Smooth muscle cell (in vitro differentiated cells): Measurements from ENCODE around the gene AKAP7. TPM values are rescaled to one million over a fixed set of nuclear protein-coding genes. Genes with fewer than 3 reads are reported as not detected.

Experiments
- DNase-seq: peaks from one replicate; lab custom pipeline; 2025; ENCODE audit not compliant: unreplicated experiment; lab: John Stamatoyannopoulos, UW
- H2AFZ ChIP-seq: fragments of 200-600 bp; sonication (generic); 2 replicates; pipeline ENCODE4 v1.6.0; 2016; ENCODE audit warnings: antibody characterized with exemption, low read depth, mild to moderate bottlenecking
- H3F3A ChIP-seq: fragments of 200-600 bp; sonication (generic); 2 replicates; pipeline ENCODE4 v1.6.0; 2017; ENCODE audit warnings: antibody characterized with exemption, low read depth
- H3K27ac ChIP-seq: fragments of 200-600 bp; sonication (generic); 2 replicates; pipeline ENCODE4 v1.5.1; 2016; ENCODE audit warnings: low read depth, mild to moderate bottlenecking
- H3K27me3 ChIP-seq: fragments of 200-600 bp; sonication (generic); 2 replicates; pipeline ENCODE4 v1.6.1; 2016; ENCODE audit warnings: low read depth, mild to moderate bottlenecking
- H3K36me3 ChIP-seq: fragments of 200-600 bp; sonication (generic); 2 replicates; pipeline ENCODE4 v1.5.1; 2016; ENCODE audit warnings: low read depth
- H3K4me1 ChIP-seq: fragments of 200-600 bp; sonication (generic); 2 replicates; pipeline ENCODE4 v1.5.1; 2016; ENCODE audit warnings: low read depth
- H3K4me2 ChIP-seq: fragments of 200-600 bp; sonication (generic); 2 replicates; pipeline ENCODE4 v1.6.0; 2016; ENCODE audit warnings: mild to moderate bottlenecking
- H3K4me3 ChIP-seq: fragments of 200-600 bp; sonication (generic); 2 replicates; pipeline ENCODE4 v1.5.1; 2016; ENCODE audit warnings: mild to moderate bottlenecking
- H3K79me2 ChIP-seq: fragments of 200-600 bp; sonication (generic); 2 replicates; pipeline ENCODE4 v1.6.0; 2016; ENCODE audit warnings: low read depth, mild to moderate bottlenecking
- H3K9ac ChIP-seq: fragments of 200-600 bp; sonication (generic); 2 replicates; pipeline ENCODE4 v1.6.0; 2016; ENCODE audit warnings: low read depth
- H3K9me3 ChIP-seq: fragments of 200-600 bp; sonication (generic); replicated peaks from 2 replicates; pipeline ENCODE4 v1.5.1; 2016; ENCODE audit warnings: low read depth
- H4K20me1 ChIP-seq: fragments of 200-600 bp; sonication (generic); 2 replicates; pipeline ENCODE4 v1.6.0; 2016; ENCODE audit warnings: low read depth
- WGBS: methylation state at CpG from one replicate; pipeline ENCODE4 v1.1.7; 2016; ENCODE audit warnings: low lambda C conversion rate; 5-methylcytosine and 5-hydroxymethylcytosine counted together
- polyA plus RNA-seq: library from polyadenylated mRNA; unstranded; fragments of >200 nt; fragmentation: Nextera tagmentation; extraction: Ambion mirVana; gene quantifications from 2 replicates; pipeline ENCODE4 v1.2.1, GENCODE V29; 2016
- total RNA-seq: library from RNA; depleted of rRNA; stranded (reverse); fragments of >200 nt; gene quantifications from 2 replicates; pipeline ENCODE4 v1.2.3, GENCODE V29; 2014
- TF ChIP-seq, protein P1 (sequence below): fragments of 200-600 bp; sonication (generic); IDR thresholded peaks from 2 replicates; pipeline ENCODE4 v1.5.1; 2017; ENCODE audit warnings: borderline replicate concordance, mild to moderate bottlenecking, antibody characterized with exemption; ENCODE audit not compliant: insufficient read depth, poor library complexity, severe bottlenecking

AKAP7 gene
- total and polyA plus RNA-seq, 2 experiments from 2014 or later: 2.0 to 6.5 TPM

DNA sequence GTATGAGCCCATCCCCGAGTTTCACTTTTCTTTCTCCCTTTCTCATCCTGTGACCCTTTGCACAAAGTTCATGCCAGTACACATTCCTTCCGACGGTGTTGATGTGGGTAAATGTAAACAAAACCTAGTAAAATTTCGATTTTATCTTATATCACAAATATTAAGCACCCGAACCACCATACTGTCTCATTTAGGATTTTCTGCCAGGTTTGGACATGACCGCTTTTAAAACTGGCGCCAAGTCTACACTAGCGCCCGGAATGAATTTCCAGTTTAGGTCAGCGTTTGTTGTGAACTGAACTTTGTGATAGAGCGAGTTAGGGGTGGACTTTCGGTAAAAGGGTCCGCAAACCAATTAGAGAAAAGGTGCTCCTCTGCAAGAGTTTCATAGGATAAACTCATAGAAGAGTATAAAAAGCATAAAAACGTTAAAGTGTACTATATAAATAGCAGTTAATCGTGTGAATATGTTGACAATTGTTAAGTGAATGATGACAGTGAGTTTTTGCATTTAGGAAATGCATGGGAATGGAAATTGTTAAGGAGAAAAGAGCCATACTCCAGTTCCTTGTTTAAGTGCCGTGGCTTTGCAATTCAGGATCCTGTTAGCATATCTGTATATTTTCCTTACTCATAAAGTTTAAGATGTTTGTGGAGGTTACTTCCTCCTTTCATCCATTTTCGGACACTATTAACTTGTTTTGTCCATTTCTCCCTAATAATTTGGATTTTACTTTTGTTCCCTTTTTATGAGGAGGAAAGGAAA lies 937 bp downstream of the AKAP7 start:
- H3K27ac ChIP-seq: peak overlapping the region; percentile 20
- H3K9me3 ChIP-seq: no peaks in the 10 kb centered on the region
- peak overlapping the region; percentile 72 for H3K4me3 ChIP-seq
- no peaks in the 10 kb centered on the region for H3K79me2 ChIP-seq
- H3K4me2 ChIP-seq: peak overlapping the region; percentile 86
- H2AFZ ChIP-seq: peak overlapping the region; percentile 83
- H3K27me3 ChIP-seq: no peaks in the 10 kb centered on the region
- H3K9ac ChIP-seq: peak overlapping the region; percentile 21
- H3K4me1 ChIP-seq: peaks cover 5% of the 10 kb centered on the region
- 36% methylated on average over 17 of the region's 17 CpGs for WGBS
- H3F3A ChIP-seq: peaks cover 3% of the 10 kb centered on the region
- H3K36me3 ChIP-seq: no peaks in the 10 kb centered on the region
- no peak for DNase-seq
- TF ChIP-seq, protein P1, sequence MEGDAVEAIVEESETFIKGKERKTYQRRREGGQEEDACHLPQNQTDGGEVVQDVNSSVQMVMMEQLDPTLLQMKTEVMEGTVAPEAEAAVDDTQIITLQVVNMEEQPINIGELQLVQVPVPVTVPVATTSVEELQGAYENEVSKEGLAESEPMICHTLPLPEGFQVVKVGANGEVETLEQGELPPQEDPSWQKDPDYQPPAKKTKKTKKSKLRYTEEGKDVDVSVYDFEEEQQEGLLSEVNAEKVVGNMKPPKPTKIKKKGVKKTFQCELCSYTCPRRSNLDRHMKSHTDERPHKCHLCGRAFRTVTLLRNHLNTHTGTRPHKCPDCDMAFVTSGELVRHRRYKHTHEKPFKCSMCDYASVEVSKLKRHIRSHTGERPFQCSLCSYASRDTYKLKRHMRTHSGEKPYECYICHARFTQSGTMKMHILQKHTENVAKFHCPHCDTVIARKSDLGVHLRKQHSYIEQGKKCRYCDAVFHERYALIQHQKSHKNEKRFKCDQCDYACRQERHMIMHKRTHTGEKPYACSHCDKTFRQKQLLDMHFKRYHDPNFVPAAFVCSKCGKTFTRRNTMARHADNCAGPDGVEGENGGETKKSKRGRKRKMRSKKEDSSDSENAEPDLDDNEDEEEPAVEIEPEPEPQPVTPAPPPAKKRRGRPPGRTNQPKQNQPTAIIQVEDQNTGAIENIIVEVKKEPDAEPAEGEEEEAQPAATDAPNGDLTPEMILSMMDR: no peak
- H4K20me1 ChIP-seq: no peaks in the 10 kb centered on the region

DNA sequence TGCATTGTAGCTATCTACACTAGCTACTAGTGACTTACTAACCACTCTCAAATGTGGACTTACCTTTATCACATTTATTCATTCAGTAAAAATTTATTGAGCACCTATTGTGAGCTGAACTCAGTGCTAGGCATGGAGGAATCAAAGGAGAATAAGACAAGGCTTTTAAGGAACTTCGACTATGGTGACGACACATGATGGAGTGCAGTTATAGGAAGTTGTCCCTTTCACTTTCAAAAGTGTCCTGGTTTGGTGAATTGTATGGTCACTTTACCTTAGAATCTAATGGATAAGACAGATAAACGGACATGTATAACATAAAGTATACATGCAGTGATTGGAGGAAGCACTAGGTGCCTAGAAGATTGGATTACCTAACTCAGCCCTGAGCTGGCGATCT lies 4.3 kb downstream of the AKAP7 start:
- 69% methylated on average over 4 of the region's 4 CpGs for WGBS
- TF ChIP-seq, protein P1: no peak
- Histone ChIP-seq H3K4me1 (peaks cover 5% of the 10 kb centered on the region), H3K27ac (no peak overlapping the region), H3K4me2 (no peak overlapping the region), H3K9ac (no peak overlapping the region), H3K9me3 (no peaks in the 10 kb centered on the region), H3K79me2 (no peaks in the 10 kb centered on the region), H3K36me3 (no peaks in the 10 kb centered on the region), H3F3A (no peaks in the 10 kb centered on the region), H3K4me3 (no peak overlapping the region), H4K20me1 (no peaks in the 10 kb centered on the region), H3K27me3 (no peaks in the 10 kb centered on the region), H2AFZ (no peak overlapping the region)
- DNase-seq: no peak

DNA sequence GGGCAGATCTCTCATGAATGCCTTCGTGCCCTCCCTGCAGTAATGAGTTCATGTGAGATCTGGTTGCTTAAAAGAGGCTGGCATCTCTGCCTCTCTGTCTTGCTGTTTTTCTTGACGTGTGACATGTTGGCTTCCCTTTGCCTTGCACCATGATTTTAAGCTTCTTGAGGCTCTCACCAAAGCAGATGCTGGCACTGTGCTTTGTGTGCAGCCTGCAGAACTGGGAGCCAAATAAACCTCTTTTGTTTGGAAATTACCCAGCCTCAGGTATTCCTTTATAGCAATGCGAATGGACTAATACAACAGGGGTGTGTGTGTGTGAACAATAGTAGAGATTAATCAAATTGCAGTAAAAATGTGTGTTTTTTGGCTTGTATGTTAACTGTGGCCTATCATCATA lies 8.1 kb downstream of the AKAP7 start:
- no peak overlapping the region for H3K4me2 ChIP-seq
- H3K36me3 ChIP-seq: no peaks in the 10 kb centered on the region
- H3K4me1 ChIP-seq: no peaks in the 10 kb centered on the region
- no peak overlapping the region for H3K9ac ChIP-seq
- TF ChIP-seq, protein P1: no peak
- H3K27ac ChIP-seq: no peak overlapping the region
- H4K20me1 ChIP-seq: no peaks in the 10 kb centered on the region
- DNase-seq: no peak
- H3K9me3 ChIP-seq: no peaks in the 10 kb centered on the region
- WGBS: 95% methylated on average over 3 of the region's 3 CpGs
- H3F3A ChIP-seq: no peaks in the 10 kb centered on the region
- H3K79me2 ChIP-seq: no peaks in the 10 kb centered on the region
- H2AFZ ChIP-seq: no peak overlapping the region
- no peak overlapping the region for H3K4me3 ChIP-seq
- H3K27me3 ChIP-seq: no peaks in the 10 kb centered on the region

DNA sequence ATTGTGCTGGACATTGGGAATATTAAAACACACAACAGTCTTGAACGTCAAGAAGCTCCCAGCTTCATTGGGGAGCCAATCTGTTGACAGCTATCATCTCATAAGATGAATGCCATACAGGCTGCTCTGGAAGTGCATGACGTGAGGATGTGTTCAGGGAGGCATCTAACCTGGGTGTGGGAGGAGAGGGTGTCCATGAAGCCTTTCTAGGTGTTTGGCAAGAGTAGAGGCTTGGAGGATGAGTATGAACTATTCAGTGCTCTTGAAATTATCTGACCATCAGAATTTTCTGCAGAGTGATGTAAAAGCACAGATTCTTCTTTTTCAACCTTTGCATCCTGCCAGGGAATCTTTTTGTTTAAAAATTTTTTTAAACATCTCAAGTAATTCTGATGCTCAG lies 11.6 kb downstream of the AKAP7 start:
- Histone ChIP-seq H3K9ac (no peak overlapping the region), H3K79me2 (no peaks in the 10 kb centered on the region), H3F3A (no peaks in the 10 kb centered on the region), H3K27me3 (no peaks in the 10 kb centered on the region), H3K36me3 (no peaks in the 10 kb centered on the region), H3K4me1 (no peaks in the 10 kb centered on the region), H3K4me2 (no peak overlapping the region), H3K9me3 (no peaks in the 10 kb centered on the region), H3K4me3 (no peak overlapping the region), H3K27ac (no peak overlapping the region), H4K20me1 (no peaks in the 10 kb centered on the region), H2AFZ (no peak overlapping the region)
- WGBS: 92% methylated on average over 2 of the region's 2 CpGs
- no peak for DNase-seq
- TF ChIP-seq, protein P1: no peak
